ENCODE measurements around the gene TMPRSS3.

TMPRSS3 gene

DNA sequence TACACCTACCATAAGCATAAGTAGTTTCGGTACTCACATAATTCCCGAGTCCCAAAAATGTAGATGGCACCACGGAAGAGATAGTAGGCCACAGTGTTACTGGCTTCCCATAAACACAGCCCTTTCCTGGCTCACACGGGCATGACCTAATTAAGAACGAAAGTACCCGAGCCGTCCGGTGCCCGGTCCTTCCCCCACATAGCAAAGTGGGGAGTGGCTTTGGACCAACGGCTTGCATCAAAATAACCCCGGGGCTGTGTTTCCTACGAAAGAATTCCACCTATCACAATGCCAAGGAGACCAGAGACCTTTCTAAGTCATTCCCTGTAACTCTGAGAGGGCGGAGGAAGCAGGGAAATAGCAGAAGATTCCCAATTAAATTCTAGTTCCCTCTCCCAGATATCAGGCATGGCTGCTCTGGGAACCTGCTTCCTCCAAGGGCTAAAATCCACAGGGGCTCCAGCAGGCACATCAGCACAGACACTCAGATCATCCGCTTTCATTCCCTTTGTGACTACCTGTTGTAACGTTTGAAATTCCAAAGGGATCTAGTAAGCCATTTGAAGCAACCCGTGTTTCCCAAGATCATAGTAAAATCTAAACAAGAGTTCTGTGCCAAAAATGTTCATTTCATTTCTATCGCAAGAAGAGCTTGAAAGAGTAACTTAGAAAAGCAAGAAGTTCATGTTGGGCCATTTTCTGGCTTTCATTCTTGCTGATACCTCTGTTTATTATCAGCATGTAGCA, at the start of gene TMPRSS3:
Gene TMPRSS3 (minus strand): TSS at position 148 of the 747 bp plus-strand sequence. CDS start 635 bp downstream, outside the sequence.
- TF ChIP-seq CEBPB (IDR thresholded peaks at IDR 0.05), result no peak
- TF ChIP-seq, protein P1, sequence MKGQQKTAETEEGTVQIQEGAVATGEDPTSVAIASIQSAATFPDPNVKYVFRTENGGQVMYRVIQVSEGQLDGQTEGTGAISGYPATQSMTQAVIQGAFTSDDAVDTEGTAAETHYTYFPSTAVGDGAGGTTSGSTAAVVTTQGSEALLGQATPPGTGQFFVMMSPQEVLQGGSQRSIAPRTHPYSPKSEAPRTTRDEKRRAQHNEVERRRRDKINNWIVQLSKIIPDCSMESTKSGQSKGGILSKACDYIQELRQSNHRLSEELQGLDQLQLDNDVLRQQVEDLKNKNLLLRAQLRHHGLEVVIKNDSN (IDR thresholded peaks at IDR 0.05), result no peak
- no peak for TF ChIP-seq CREB1 (IDR thresholded peaks at IDR 0.05; ENCODE audit: low read depth)
- TF ChIP-seq ZBTB7A (IDR thresholded peaks at IDR 0.05; ENCODE audit: low read depth), result no peak
- TF ChIP-seq NFIC (IDR thresholded peaks at IDR 0.05), result no peak
- no peak for TF ChIP-seq TCF12 (IDR thresholded peaks at IDR 0.05; ENCODE audit: low read depth)

DNA sequence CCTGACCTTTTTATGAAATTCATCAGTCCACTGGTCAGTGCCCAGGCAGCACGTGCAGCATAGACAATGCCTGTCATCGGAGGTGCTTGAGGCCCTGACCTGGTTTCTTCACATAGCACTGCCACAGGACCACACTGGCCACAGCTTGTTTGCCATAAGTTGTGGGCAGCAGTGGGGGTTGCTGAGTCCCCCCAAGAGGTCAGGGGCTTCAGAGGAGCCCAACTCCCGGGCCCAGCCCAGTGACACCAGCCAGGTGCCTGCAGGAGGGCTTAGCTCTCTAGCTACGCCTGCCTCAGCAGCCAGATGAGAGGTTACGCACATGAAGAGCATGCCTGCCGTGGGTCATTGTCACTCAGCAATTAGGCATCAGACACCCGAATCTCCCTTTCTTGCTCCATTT, 49.5 kb upstream of the TMPRSS3 start:
- TF ChIP-seq CEBPB (IDR thresholded peaks at IDR 0.05) (no peak), TEAD4 (IDR thresholded peaks at IDR 0.05) (no peak), RAD21 (IDR thresholded peaks at IDR 0.05; ENCODE audit: low read depth) (no peak), EGR1 (IDR thresholded peaks at IDR 0.05) (no peak), EP300 (IDR thresholded peaks at IDR 0.05; ENCODE audit: borderline replicate concordance) (no peak), NFIC (IDR thresholded peaks at IDR 0.05) (no peak), TCF12 (IDR thresholded peaks at IDR 0.05; ENCODE audit: low read depth) (no peak), FOXM1 (IDR thresholded peaks at IDR 0.05; ENCODE audit: borderline replicate concordance, low read depth) (no peak), YY1 (IDR thresholded peaks at IDR 0.05; ENCODE audit: low read depth) (no peak), ZBTB7A (IDR thresholded peaks at IDR 0.05; ENCODE audit: low read depth) (no peak), CREB1 (IDR thresholded peaks at IDR 0.05; ENCODE audit: low read depth) (no peak)
- TF ChIP-seq, protein P2, sequence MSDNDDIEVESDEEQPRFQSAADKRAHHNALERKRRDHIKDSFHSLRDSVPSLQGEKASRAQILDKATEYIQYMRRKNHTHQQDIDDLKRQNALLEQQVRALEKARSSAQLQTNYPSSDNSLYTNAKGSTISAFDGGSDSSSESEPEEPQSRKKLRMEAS (IDR thresholded peaks at IDR 0.05), result no peak
- TF ChIP-seq, protein P3, sequence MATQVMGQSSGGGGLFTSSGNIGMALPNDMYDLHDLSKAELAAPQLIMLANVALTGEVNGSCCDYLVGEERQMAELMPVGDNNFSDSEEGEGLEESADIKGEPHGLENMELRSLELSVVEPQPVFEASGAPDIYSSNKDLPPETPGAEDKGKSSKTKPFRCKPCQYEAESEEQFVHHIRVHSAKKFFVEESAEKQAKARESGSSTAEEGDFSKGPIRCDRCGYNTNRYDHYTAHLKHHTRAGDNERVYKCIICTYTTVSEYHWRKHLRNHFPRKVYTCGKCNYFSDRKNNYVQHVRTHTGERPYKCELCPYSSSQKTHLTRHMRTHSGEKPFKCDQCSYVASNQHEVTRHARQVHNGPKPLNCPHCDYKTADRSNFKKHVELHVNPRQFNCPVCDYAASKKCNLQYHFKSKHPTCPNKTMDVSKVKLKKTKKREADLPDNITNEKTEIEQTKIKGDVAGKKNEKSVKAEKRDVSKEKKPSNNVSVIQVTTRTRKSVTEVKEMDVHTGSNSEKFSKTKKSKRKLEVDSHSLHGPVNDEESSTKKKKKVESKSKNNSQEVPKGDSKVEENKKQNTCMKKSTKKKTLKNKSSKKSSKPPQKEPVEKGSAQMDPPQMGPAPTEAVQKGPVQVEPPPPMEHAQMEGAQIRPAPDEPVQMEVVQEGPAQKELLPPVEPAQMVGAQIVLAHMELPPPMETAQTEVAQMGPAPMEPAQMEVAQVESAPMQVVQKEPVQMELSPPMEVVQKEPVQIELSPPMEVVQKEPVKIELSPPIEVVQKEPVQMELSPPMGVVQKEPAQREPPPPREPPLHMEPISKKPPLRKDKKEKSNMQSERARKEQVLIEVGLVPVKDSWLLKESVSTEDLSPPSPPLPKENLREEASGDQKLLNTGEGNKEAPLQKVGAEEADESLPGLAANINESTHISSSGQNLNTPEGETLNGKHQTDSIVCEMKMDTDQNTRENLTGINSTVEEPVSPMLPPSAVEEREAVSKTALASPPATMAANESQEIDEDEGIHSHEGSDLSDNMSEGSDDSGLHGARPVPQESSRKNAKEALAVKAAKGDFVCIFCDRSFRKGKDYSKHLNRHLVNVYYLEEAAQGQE (IDR thresholded peaks at IDR 0.05; ENCODE audit: low read depth), result no peak

DNA sequence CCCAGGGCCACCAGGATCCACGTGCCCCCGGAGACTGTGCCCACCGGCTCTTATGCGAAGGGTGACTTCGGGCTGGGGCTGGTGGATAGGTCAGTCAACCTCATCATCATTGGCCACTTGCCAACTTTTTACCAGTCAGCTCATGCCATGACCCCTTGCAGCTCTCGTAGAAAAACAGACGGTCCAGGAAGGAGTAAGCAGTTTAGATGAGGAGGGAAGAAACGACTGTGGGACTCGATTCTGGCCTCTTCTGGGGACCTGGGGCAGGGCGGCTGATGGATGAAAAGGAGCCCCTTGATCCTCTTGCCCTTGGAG, 48.9 kb upstream of the TMPRSS3 start:
- TF ChIP-seq TCF12 (IDR thresholded peaks at IDR 0.05; ENCODE audit: low read depth) (no peak), ZBTB7A (IDR thresholded peaks at IDR 0.05; ENCODE audit: low read depth) (no peak), RAD21 (IDR thresholded peaks at IDR 0.05; ENCODE audit: low read depth) (no peak), FOXM1 (IDR thresholded peaks at IDR 0.05; ENCODE audit: borderline replicate concordance, low read depth) (no peak), YY1 (IDR thresholded peaks at IDR 0.05; ENCODE audit: low read depth) (no peak), CREB1 (IDR thresholded peaks at IDR 0.05; ENCODE audit: low read depth) (no peak), NFIC (IDR thresholded peaks at IDR 0.05) (no peak), EP300 (IDR thresholded peaks at IDR 0.05; ENCODE audit: borderline replicate concordance) (no peak), EGR1 (IDR thresholded peaks at IDR 0.05) (no peak), CEBPB (IDR thresholded peaks at IDR 0.05) (no peak)
- TF ChIP-seq, protein P1 (IDR thresholded peaks at IDR 0.05), result no peak

DNA sequence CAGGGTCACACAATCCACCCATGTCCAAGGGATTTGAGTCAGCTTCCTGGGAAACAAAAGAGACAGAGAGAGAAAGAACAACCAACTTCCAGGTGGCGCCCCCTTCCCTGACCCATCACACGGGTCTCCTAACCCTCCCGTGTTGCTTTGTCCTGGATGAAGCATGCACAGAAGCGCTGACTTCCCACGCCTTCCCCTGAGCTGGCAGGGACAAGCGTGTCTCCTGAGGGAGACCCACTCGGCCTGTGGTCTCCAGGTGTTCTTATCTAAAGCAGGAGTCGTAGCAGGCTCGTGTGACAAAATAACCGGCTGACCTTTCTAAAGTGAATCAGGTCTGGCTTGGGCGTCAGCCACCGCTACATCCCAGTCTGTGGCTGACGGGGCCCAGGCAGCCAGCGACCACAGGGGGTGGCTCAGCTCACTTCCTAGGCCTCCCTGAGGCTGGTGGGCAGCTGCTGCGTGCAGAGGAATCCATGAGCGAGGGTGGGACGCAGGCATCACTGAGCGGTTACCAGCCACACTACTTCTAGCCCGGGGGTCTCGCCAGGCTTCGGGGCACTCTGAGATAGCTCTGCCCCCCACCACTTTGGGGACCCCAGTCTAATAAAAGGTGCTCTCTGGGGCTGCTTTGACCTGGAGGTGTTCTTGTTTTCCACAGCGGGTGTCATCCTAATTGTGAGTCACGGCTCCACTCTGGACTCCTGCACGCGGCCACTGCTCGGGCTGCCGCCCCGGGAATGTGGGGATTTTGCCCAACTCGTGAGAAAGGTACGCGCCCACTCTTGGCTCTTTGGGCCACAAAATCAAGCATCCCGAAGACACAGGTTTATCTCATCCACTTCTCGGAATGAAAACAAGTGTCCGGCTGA, 48.3 kb upstream of the TMPRSS3 start:
- TF ChIP-seq, protein P3 (IDR thresholded peaks at IDR 0.05; ENCODE audit: low read depth), result no peak

DNA sequence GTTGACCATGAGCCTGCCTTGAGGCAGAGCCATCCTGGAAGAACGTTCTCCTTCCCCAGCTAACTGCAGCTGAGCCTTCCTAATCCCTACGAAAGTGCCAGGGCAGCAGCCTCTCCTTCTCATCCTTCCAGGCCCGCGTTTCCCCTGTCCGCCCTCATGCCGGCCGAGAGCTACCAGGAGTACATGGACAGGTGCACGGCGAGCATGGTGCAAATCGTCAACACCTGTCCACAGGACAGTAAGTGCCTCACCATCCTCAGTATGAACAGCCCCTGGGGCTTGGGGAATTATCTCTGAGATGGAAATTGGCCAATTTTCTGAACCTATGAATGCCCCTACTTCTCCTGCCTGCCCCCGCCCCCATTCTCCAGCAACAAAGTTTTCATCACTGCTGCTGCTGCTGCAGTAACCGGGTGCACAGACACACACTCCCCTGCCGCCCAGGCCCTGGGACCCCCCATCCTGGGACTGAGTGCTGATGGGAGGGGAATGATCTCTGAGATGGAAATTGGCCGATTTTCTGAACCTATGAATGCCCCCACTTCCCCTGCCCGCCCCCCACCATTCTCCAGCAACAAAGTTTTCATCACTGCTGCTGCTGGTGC, 47.4 kb upstream of the TMPRSS3 start:
- no peak for TF ChIP-seq ZBTB7A (IDR thresholded peaks at IDR 0.05; ENCODE audit: low read depth)
- no peak for TF ChIP-seq EGR1 (IDR thresholded peaks at IDR 0.05)
- TF ChIP-seq, protein P2 (IDR thresholded peaks at IDR 0.05), result no peak
- no peak for TF ChIP-seq RAD21 (IDR thresholded peaks at IDR 0.05; ENCODE audit: low read depth)
- TF ChIP-seq FOXM1 (IDR thresholded peaks at IDR 0.05; ENCODE audit: borderline replicate concordance, low read depth), result no peak
- TF ChIP-seq CEBPB (IDR thresholded peaks at IDR 0.05), result no peak
- TF ChIP-seq EP300 (IDR thresholded peaks at IDR 0.05; ENCODE audit: borderline replicate concordance), result no peak
- TF ChIP-seq TCF12 (IDR thresholded peaks at IDR 0.05; ENCODE audit: low read depth), result no peak
- TF ChIP-seq, protein P3 (IDR thresholded peaks at IDR 0.05; ENCODE audit: low read depth), result no peak
- TF ChIP-seq TEAD4 (IDR thresholded peaks at IDR 0.05), result no peak
- TF ChIP-seq CREB1 (IDR thresholded peaks at IDR 0.05; ENCODE audit: low read depth), result no peak
- TF ChIP-seq, protein P1 (IDR thresholded peaks at IDR 0.05), result no peak
- no peak for TF ChIP-seq TAF1 (IDR thresholded peaks at IDR 0.05; ENCODE audit: low read depth)

Measured in Ishikawa (cell line).